MG63 (cell line): Measurements from ENCODE around the gene CCDC90B. TPM values are rescaled to one million over a fixed set of nuclear protein-coding genes. Genes with fewer than 3 reads are reported as not detected.

Experiments used
- DNase-seq: peaks from one replicate; pipeline ENCODE4 v3.0.0-alpha.2; 2020
- H3K27me3 ChIP-seq: fragments of 250-450 bp; sonication (Bioruptor Pico); 2 replicates; pipeline ENCODE4 v1.5.1; 2020; ENCODE audit warnings: mild to moderate bottlenecking, moderate library complexity
- H3K36me3 ChIP-seq: fragments of 250-450 bp; sonication (Bioruptor Pico); 2 replicates; pipeline ENCODE4 v1.5.1; 2020; ENCODE audit warnings: mild to moderate bottlenecking, moderate library complexity
- H3K4me3 ChIP-seq: fragments of 250-450 bp; sonication (Bioruptor Pico); 2 replicates; pipeline ENCODE4 v1.5.1; 2020; ENCODE audit warnings: mild to moderate bottlenecking, moderate library complexity
- H3K9me3 ChIP-seq: fragments of 250-450 bp; sonication (Bioruptor Pico); 2 replicates; pipeline ENCODE4 v1.5.1; 2020; ENCODE audit warnings: mild to moderate bottlenecking, moderate library complexity
- total RNA-seq: library from RNA; depleted of rRNA; stranded (reverse); fragments of >200 nt; shearing (Covaris generic); gene quantifications from 2 replicates; pipeline ENCODE4 v1.2.3, GENCODE V29; 2014; ENCODE audit warnings: low replicate concordance

CCDC90B gene
- total RNA-seq, 1 experiment from 2014 or later: 16.8 TPM

DNA sequence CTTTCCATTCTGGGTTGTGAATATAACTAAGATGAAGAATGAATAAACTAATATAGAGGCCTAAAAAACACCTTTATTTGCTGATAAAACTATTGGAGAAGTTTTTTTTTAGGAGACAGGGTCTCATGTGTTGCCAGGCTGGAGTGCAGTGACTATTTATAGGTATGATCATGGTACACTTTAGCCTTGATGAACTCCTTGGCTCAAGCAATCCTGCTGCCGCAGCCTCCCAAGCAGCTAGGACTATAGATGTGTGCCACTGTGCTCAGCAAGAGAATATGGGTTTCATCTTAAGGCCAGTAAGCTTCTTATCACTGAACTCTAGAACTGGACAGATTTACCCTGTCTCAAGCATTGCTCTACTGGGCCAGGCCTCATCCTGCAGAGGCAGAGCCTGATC lies 26.6 kb downstream of the CCDC90B start:
- DNase-seq: no peak
- H3K4me3 ChIP-seq: no peak overlapping the region
- peaks cover 19% of the 10 kb centered on the region for H3K36me3 ChIP-seq
- no peaks in the 10 kb centered on the region for H3K27me3 ChIP-seq
- no peaks in the 10 kb centered on the region for H3K9me3 ChIP-seq

DNA sequence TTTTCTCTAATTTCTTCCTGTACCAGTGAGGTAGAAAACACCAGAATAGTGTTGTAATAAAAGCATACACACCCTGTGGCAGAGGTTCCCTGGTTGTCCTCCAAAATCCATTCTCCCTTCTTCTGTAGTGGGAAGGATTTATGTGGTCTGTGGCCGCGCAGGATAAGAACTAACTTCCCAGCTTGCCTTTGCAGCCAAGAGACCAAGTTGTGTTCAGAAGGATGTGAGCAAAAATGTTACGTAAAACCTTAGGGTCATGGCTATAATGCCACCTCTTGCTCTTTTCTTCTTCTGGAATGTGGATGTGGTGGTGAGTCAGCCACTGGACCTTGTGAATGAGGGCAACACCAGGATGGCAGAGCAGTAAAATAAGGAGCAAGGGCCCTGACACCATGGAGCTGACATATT lies 28.4 kb downstream of the CCDC90B start:
- H3K27me3 ChIP-seq: no peaks in the 10 kb centered on the region
- peaks cover 17% of the 10 kb centered on the region for H3K36me3 ChIP-seq
- no peak overlapping the region for H3K4me3 ChIP-seq
- DNase-seq: peak; percentile 64
- no peaks in the 10 kb centered on the region for H3K9me3 ChIP-seq

DNA sequence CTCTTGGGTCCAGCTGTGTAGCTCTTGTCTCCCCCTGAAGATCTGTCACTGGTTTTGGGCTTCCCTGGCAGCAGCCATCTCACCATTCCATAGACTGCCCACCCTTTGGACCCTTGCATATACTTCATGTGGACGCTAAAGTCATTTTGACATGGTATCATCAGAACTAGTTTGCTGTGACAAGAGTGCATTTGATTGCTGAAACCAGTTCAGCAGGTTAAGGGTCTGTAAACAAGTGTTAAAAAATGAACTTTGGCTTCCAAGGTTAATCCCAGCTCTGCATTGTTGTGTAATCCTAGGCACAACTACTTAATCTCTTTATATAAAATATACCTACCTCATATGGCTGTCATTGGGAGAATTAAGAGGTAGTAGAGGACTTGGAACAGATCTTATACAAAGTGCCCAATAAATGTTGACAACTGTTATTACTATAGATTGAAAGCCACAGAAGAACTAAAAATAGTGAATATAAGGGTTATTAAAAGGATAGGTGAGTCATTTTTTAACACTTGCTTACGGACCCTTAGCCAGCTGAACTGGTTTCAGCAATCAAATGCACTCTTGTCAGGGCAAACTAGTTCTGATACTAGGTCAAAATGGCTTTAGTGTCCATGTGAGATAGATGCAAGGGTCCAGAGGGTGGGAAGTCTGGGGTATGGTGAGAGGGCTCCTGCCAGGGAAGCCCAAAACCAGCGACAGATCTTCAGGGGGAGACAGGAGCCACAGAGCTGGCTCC lies 29.4 kb downstream of the CCDC90B start:
- Histone ChIP-seq H3K27me3 (no peaks in the 10 kb centered on the region), H3K36me3 (peaks cover 17% of the 10 kb centered on the region), H3K4me3 (no peak overlapping the region), H3K9me3 (no peaks in the 10 kb centered on the region)
- no peak for DNase-seq

GRCh38 chr11:83255366-83255765 lies 30.8 kb downstream of the CCDC90B start:
- no peak for DNase-seq
- Histone ChIP-seq H3K27me3 (no peaks in the 10 kb centered on the region), H3K9me3 (no peaks in the 10 kb centered on the region), H3K4me3 (no peak overlapping the region), H3K36me3 (peaks cover 12% of the 10 kb centered on the region)

GRCh38 chr11:83252941-83253340 lies 33.2 kb downstream of the CCDC90B start:
- no peaks in the 10 kb centered on the region for H3K9me3 ChIP-seq
- no peak for DNase-seq
- H3K36me3 ChIP-seq: peaks cover 7% of the 10 kb centered on the region

GRCh38 chr11:83252266-83252665 lies 33.9 kb downstream of the CCDC90B start:
- Histone ChIP-seq H3K9me3 (no peaks in the 10 kb centered on the region), H3K4me3 (no peak overlapping the region), H3K36me3 (peaks cover 5% of the 10 kb centered on the region), H3K27me3 (no peaks in the 10 kb centered on the region)
- no peak for DNase-seq

More at GRCh38 chr11:83252941-83253340, 33.2 kb downstream of the CCDC90B start:
- Histone ChIP-seq H3K4me3 (no peak overlapping the region), H3K27me3 (no peaks in the 10 kb centered on the region)

DNA sequence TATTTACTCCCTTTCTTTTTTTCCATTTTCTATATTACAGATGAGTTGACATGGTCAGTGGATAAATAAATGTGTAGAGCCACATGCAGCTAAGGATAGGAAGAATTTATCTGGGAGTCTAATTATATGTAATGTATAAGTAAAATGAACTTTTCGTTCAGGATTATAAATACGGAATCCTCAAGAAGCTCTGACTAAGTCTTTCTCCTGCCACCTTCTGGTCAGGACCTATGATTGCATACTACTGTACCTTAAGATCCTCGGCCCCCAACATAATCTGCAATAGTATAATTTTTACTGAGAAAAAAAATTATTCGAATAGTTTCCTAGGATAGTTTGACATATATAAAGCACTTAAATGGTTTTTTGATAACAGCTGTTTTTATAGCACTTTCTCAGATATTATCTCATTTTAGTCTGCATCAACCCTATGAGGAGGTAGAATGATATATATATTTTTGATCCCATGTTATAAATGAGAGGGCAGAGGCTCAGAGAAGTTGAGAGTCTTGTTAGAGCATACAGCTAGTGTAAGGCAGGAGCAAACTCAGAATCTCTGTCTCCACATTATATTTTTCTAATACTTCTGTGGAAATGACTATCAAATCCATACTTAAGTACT lies 36.1 kb downstream of the CCDC90B start:
- Histone ChIP-seq H3K9me3 (no peaks in the 10 kb centered on the region), H3K4me3 (no peak overlapping the region)
- DNase-seq: no peak

GRCh38 chr11:83249445-83249844 lies 36.7 kb downstream of the CCDC90B start:
- Histone ChIP-seq H3K27me3 (no peaks in the 10 kb centered on the region), H3K4me3 (no peak overlapping the region), H3K9me3 (no peaks in the 10 kb centered on the region), H3K36me3 (no peaks in the 10 kb centered on the region)
- DNase-seq: no peak

More for the DNA sequence above, 36.1 kb downstream of the CCDC90B start:
- Histone ChIP-seq H3K36me3 (no peaks in the 10 kb centered on the region), H3K27me3 (no peaks in the 10 kb centered on the region)

DNA sequence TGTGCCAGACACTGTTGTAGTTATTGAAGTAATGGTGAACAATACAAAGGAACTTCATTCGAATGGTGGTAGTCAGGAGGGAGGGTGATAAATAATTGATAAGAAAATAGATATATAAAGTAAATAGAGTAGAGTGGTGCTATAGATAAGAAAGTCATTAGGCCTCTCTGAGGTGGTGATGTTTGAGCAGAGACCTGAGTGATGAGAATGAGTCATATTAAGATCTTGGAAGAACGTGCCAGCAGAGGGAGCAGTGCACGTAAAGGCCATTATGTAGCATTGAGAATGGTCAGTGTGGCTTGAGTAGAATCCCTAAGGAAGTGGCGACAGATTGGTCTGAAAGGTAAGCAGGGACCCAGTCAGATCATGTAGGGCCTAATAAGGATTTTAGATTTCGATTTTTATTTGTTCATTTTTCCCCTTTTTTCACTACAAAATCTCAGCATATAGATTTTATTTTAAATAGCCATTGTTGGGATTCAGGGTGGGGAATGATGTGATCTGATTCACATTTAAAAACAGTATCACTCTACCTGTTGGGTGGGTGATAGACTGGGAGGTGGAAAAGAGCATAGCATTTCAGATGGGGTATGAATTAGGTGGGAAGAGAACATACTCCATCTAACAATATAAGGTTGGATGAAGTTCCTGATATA lies 44.7 kb downstream of the CCDC90B start:
- H3K4me3 ChIP-seq: no peak overlapping the region
- peak; percentile 32 for DNase-seq

DNA sequence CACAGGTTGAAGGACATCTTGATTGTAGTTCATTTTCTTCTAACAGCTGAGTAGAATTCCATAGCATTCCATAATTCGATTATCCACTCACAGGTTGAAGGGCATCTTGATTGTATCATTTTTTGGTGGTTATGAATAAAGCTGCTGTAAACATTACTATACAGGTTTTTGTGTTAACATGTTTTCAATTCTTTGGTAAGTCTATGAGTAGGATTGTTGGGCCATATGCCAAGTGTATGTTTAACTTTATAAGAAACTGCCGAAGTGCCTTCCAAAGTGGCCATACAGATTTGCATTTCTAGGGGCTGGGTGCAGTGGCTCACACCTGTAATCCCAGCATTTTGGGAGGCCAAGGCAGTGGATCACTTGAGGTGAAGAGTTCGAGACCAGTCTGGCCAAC lies 48.1 kb downstream of the CCDC90B start:
- no peaks in the 10 kb centered on the region for H3K9me3 ChIP-seq
- DNase-seq: no peak
- no peaks in the 10 kb centered on the region for H3K27me3 ChIP-seq
- H3K36me3 ChIP-seq: no peaks in the 10 kb centered on the region
- H3K4me3 ChIP-seq: no peak overlapping the region

More for the DNA sequence above, 44.7 kb downstream of the CCDC90B start:
- Histone ChIP-seq H3K9me3 (no peaks in the 10 kb centered on the region), H3K27me3 (no peaks in the 10 kb centered on the region), H3K36me3 (no peaks in the 10 kb centered on the region)

DNA sequence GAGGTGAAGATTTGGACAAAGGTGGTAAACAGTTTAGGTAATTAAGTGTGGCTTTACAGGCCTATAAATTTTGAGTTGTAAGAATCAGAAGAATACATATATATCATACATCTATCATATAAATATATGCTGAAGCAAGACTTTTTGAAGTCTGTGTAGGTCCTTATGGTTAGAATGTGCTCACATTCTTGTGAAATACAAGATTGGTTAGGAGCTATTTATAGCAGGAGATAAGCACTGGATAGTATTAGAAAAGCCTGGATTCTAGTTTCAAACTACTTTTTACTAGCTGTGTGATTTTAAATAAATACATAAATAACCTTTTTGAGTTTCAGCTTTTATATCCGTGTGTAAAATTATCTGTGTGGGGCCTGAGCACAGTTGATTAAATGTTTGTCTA lies 50.3 kb downstream of the CCDC90B start:
- Histone ChIP-seq H3K9me3 (no peaks in the 10 kb centered on the region), H3K4me3 (no peak overlapping the region), H3K27me3 (no peaks in the 10 kb centered on the region), H3K36me3 (no peaks in the 10 kb centered on the region)
- no peak for DNase-seq

DNA sequence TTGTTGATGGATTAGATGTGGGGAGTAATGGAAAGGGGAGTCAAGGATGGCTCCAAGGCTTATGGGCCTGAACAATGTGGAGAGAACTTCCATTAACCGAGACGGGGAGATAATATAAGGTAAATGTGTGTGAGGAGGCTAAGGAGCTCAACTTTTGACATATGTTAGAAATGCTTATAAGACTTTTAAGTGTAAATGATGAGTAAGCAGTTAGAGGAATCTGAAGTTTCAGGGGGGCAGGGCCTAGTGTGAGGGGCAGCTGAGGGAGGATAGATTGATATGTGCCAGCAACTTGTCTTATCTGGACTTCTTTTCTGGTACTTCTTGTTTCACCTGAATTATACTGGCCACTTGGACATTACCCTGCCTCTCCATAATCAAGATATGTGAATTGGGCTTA lies 62.7 kb downstream of the CCDC90B start:
- Histone ChIP-seq H3K9me3 (no peaks in the 10 kb centered on the region), H3K36me3 (no peaks in the 10 kb centered on the region), H3K4me3 (no peak overlapping the region), H3K27me3 (no peaks in the 10 kb centered on the region)
- DNase-seq: no peak

- Histone ChIP-seq H3K36me3 (no peaks in the 10 kb centered on the region), H3K4me3 (no peak overlapping the region)
- peak; percentile 10 for DNase-seq
Measured at GRCh38 chr11:83222499-83222898, 63.7 kb downstream of the CCDC90B start.

DNA sequence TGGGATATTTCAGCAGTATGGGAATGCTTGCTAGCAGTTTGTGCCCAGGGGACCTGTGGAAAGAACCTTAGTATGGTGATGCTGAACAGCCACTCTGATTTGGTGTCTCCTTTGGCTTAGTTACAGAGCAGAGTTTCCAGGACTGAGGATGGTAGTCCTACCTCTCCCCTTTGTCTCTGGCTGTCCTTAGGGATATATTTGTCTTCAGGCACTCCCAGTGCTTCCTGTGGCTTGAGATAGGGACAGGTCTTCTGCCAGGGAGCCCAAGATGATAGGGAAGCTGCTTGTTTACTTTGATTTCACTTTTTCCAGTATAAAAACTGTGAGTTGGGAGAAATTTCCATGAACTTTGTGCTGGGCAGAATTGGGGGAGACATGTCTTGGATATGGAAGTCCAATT lies 64.5 kb downstream of the CCDC90B start:
- DNase-seq: no peak
- Histone ChIP-seq H3K27me3 (no peaks in the 10 kb centered on the region), H3K36me3 (no peaks in the 10 kb centered on the region), H3K4me3 (no peak overlapping the region), H3K9me3 (no peaks in the 10 kb centered on the region)

More at GRCh38 chr11:83222499-83222898, 63.7 kb downstream of the CCDC90B start:
- H3K27me3 ChIP-seq: no peaks in the 10 kb centered on the region
- H3K9me3 ChIP-seq: no peaks in the 10 kb centered on the region

DNA sequence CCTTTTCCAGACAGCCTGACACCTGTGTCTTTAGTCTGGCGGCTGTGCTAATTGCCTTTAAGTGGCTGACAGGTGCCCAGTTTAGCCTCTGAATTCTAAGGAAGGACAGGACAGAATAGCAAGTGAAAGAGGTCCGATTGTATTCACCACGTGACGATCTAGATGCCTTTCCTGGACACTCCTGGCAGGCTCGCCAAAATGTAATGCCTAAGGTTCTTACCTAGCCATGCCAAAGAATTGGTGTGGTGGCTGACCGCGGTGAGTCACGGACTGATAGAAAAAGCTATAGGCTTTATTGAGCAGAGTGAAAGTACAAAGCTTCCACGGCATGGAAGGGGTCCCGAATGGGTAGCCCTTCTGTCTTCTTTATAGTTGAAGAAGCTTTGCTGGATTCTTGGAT lies 65.9 kb downstream of the CCDC90B start:
- peak overlapping the region; percentile 31 for H3K4me3 ChIP-seq
- no peaks in the 10 kb centered on the region for H3K9me3 ChIP-seq
- no peaks in the 10 kb centered on the region for H3K27me3 ChIP-seq
- peak; percentile 84 for DNase-seq
- no peaks in the 10 kb centered on the region for H3K36me3 ChIP-seq

DNA sequence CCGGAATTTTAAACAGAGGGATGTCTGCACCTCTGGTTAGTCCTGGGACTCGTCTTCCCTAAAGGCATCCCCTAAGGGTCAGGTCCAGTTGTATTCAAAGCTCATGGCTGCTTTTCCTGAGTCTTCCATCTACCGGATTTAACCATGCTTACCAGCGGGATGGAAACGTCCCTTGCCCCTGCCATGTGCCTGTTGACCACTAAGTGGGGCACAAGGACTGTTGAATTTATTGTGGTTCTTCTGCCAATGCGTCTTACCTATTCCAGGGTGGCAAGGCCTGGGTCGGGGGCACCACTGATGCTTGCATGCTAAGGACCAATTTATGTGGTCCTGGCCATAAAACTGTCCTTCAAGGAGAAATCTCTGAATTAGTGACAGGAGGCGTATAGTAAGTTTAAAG lies 67.1 kb downstream of the CCDC90B start:
- Histone ChIP-seq H3K9me3 (no peaks in the 10 kb centered on the region), H3K4me3 (no peak overlapping the region), H3K27me3 (no peaks in the 10 kb centered on the region), H3K36me3 (no peaks in the 10 kb centered on the region; the same call in 1 of the 2 replicates)
- DNase-seq: no peak
